Eye (tissue), 1 donor: Measurements from ENCODE around the gene RNASEL.
"Not testable (repeated sequence)": the region's sequence is repeated elsewhere in the genome, so short reads cannot be mapped to it uniquely, and the experiment has no call there.

Experiments used
- DNase-seq: peaks from one replicate; pipeline ENCODE4 v3.0.0-alpha.2; 2015

RNASEL gene

DNA sequence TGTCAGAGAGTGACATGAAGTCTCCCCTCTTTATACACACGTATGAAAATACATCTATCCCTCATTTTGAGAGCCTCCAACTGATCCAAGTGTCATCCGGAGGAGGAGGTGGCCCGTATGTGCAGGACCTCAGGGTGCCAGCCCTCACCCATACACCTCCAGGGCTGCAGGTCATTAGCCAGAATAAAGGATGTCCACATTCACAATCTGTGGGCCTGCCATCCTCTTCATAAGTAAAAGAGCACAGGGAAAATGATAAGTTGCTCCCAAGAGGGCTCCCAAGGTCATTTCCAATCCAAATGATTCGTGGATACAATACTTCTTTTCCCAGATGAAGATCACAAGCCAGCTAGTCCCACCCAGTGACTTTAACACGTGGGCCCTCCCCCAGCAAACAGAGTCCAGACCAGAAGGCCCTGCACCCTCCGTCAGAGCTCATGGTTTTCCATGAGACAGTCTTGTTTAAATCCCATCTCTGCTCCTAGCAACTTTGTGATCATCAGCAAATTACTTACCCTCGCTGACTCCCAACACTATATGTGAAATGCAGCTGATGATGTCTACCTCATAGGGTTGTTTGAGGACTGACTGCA lies 28.6 kb downstream of the RNASEL start:
- DNase-seq: no peak

DNA sequence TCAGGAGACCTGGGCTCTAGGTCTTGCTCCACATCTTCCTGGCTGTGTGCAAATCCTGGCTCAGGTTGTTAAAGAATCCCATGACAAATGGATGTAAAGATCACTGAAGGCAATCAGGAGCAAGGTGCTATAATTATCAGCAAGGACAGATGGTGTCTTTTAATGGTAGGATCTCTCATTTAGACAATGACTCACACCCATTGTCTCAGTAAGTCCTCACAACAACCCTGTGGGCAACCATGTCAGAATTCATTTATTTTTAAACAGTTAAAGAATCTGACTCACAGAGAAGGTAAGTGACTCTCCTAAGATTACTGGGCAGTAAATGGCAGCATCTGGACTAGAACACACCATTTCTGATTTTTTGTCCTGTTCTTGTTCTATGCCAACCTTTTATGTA lies 32.8 kb downstream of the RNASEL start:
- no peak for DNase-seq

DNA sequence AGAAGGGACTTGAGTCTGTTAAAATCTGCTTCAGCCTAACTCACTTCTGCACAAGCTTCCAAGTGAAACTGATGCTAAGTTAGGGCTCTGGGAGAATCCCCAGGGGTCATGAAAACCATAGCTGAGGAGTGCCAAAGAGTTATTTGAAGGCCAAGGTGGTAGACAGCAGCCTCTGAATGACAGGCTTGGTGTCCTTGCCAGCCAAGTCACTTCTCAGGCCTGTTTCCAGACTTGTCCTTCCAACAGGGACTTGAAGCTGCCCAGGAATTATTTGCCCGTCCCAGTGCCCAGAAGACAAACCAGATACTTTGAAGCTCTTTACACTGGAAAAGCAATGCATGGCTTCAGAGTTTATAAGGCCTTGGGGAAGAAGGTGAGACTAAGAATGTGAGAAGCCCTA lies 33.6 kb downstream of the RNASEL start:
- DNase-seq: no peak

DNA sequence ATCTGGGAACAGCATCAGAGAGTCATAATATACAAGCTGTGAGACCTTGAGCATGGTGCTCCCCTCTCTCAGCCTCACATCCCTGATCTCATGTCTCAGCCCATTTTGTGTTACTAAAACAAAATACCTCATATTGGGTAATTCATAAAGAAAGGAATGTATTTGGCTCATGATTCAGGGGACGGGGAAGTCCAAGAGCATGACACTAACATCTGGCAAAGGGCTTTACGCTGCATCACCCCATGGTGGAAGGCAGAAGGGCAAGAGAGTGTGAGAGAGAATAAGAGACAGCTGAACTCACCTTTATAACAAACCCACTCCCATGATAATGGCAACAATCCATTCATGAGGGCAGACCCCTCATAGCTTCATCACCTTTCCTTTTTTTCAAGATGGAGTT lies 36.5 kb downstream of the RNASEL start:
- DNase-seq: no peak

DNA sequence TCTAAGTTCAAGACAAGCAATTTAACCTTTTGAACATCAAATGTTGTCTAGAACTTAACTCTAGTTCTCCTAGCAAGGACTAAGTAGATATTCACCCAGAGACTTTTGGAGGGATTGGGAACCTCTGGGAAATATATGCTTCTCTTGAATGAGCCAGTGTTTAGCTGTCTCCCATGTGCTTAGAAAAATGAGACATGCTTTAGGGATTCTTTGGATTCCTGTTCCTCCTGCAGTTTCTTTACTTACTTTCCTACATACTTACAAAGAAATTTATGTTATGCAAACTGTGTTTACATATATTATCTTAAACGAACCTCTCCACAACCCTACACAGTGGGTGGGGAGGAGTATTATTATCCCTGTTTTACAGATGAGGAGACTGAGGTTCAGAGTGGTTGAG lies 39.2 kb downstream of the RNASEL start:
- DNase-seq: no peak

DNA sequence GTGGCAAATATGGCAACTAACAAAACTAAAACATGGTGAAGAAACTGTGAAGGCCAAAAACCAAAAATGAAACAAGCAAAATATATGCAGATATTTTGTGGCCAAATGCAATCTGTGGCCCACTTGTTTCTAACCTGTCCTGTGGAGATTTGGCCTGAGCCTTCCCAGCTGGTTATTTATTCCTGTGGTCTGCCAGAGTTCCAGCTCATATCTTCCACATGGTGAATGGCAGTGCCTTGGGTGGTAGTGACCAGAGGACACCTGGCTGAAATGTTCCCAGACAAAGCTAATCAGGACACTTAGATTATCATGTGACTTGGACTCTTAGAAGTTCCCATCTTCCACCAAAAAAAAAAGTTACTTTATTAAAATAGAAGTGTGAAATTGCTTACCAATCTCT lies 39.7 kb downstream of the RNASEL start:
- no peak for DNase-seq

DNA sequence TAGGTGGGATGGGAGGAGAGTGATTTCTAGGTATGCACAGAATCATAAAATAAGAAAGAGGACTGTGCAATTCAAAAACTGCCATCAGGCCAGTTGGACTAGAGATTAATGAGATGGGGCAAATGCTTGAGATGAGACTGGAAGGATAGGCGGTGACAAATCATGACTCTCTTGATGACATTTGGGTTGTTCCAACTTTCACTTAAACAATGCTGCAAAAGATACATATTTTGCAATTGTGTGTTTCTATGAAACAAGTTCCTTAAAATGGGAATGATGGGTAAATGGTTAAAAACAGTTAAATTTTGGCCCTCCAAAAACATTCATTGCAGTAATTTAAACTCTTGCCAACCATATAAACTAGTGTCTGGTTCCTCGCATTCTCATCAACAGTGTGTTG lies 55.2 kb downstream of the RNASEL start:
- DNase-seq: no peak

DNA sequence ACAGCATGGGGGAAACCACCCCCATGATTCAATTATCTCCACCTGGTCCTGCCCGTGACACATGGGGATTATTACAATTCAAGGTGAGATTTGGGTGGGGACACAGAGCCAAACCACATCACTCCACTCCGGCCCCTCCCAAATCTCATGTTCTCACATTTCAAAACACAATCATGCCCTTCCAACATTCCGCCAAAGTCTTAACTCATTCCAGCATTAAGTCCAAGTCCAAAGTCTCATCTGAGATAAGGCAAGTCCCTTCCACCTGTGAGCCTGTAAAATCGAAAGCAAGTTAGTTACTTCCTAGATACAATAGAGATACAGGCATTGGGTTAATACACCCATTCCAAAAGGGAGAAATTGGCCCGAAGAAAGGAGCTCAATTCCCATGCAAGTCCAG lies 60.9 kb downstream of the RNASEL start:
- DNase-seq: not testable (repeated sequence)

DNA sequence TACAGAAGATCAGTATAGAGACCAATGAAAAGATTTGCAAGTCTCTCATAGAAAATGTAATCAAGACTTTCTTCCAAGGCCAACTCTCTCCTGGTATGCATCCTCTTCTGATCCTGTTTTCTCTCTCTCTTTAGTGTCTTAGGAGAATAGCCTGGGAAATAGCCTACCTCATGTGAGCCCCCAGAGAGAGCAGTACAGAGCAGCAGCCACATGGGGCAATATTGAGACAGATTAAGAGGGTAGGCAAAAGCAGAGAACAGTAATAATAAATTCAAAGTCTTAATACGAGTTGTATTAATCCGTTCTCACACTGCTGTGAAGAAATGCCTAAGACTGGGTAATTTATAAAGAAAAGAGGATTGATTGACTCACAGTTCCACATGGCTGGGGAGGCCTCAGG lies 61.4 kb downstream of the RNASEL start:
- no peak for DNase-seq

DNA sequence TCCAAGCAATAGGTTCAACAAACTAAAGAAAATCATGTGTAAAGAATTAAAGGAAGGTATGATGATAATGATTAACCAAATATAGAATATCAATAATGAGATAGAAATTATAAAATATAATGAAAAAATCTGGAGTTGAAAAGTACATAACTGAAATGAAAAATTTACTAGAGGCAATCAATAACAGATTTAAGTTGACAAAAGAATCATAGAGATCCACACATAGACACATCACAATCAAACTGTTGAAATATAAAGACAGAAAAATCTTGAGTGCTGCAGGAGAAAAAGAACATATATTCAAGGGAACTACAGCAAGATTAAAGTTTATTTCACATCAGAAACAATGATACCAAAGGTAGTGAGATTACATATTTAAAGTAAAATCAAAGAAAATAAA lies 63.7 kb downstream of the RNASEL start:
- no peak for DNase-seq
